Prostate gland (tissue), 2 donors: Measurements from ENCODE around the gene ADAM22.

ENCODE experiments used
- CTCF ChIP-seq, 4 experiments: fragments of 200-600 bp in 2 of 4; fragments of 450-650 bp in 2 of 4; sonication (generic) in 2 of 4; IDR thresholded peaks; 1 replicate in 3 of 4; 2 replicates in 1 of 4; pipeline ENCODE4 v1.5.1; 2016 to 2019; ENCODE audit warnings: antibody characterized with exemption in 4 of 4, mild to moderate bottlenecking in 2 of 4, moderate library complexity in 2 of 4
- POLR2AphosphoS5 ChIP-seq: sonication (generic); formaldehyde crosslinking; IDR thresholded peaks from one replicate; pipeline ENCODE4 v1.6.1; 2017; ENCODE audit warnings: antibody characterized with exemption

DNA sequence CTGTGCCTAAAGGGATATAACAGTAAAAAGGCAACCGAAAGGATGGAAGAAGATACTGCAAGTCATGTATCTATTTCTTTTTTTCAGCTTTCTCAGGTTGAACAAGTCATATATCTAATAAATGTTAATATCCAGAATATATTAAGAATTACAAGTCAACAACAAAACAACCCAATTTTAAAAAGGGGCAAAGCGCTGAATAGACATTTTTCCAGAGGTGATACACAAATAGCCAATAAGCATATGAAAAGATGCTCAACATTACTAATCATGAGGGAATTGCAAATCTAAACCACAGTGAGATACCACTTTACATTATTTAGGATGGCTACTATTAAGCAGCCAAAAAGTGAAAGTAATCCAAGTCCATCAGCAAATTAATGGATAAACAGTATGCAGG is 34.8 kb upstream of the ADAM22 start:
- TF ChIP-seq CTCF (IDR thresholded peaks at IDR 0.05), result no peak
- no peak for TF ChIP-seq POLR2AphosphoS5
